ENCODE data around the gene JAG1. TPM values are rescaled to one million over a fixed set of nuclear protein-coding genes. Genes with fewer than 3 reads are reported as not detected.

Gene JAG1
- total RNA-seq, 3 donors from 2014 or later (not counting 1 experiment from before 2014, with no cell fraction given): 8.1 to 12.3 (median 8.7) TPM

GRCh38 chr20:10642856-10643559 lies 30.8 kb downstream of the JAG1 start:
- no peak overlapping the region for H3K4me3 ChIP-seq (ENCODE audit: low read length)
- DNase-seq (no peak), ATAC-seq (no peak)
- no peaks in the 10 kb centered on the region for H3K36me3 Mint-ChIP-seq
- H3K9me3 ChIP-seq (ENCODE audit: control insufficient read depth, insufficient read depth, low read length): no peaks in the 10 kb centered on the region
- no peaks in the 10 kb centered on the region for H3K27me3 ChIP-seq (ENCODE audit: control insufficient read depth, insufficient read depth, low read length)
- intact Hi-C loops (cut with micrococcal nuclease): no loop called here
- H3K4me1 ChIP-seq (ENCODE audit: control insufficient read depth, insufficient read depth, low read length): no peaks in the 10 kb centered on the region
- no peaks in the 10 kb centered on the region for H3K9me3 Mint-ChIP-seq
- no peak overlapping the region for H3K4me3 Mint-ChIP-seq
- no peak overlapping the region for H3K27ac ChIP-seq (ENCODE audit: low read length)
- TF ChIP-seq CTCF (IDR thresholded peaks at IDR 0.05): no peak
- H3K27me3 Mint-ChIP-seq (ENCODE audit: low read depth in 2 of 2): peaks cover 0 to 2% of the 10 kb centered on the region in 2 donors
- H3K36me3 ChIP-seq (ENCODE audit: control insufficient read depth, insufficient read depth, low read length): no peaks in the 10 kb centered on the region
- no peak overlapping the region for H3K27ac Mint-ChIP-seq
- WGBS (ENCODE audit: insufficient coverage): 73% methylated on average over 4 of the region's 4 CpGs
- peaks cover 0 to 9% of the 10 kb centered on the region in 2 donors for H3K4me1 Mint-ChIP-seq

- Histone ChIP-seq H3K4me1 (ENCODE audit: control insufficient read depth, insufficient read depth, low read length) (no peaks in the 10 kb centered on the region), H3K9me3 (ENCODE audit: control insufficient read depth, insufficient read depth, low read length) (no peaks in the 10 kb centered on the region), H3K27ac (ENCODE audit: low read length) (no peak overlapping the region), H3K4me3 (ENCODE audit: low read length) (no peak overlapping the region), H3K27me3 (ENCODE audit: control insufficient read depth, insufficient read depth, low read length) (no peaks in the 10 kb centered on the region), H3K36me3 (ENCODE audit: control insufficient read depth, insufficient read depth, low read length) (no peaks in the 10 kb centered on the region)
- H3K27me3 Mint-ChIP-seq (ENCODE audit: low read depth in 2 of 2): peaks cover 0 to 2% of the 10 kb centered on the region in 2 donors
- DNase-seq: no peak
- no peaks in the 10 kb centered on the region for H3K9me3 Mint-ChIP-seq
- H3K36me3 Mint-ChIP-seq: no peaks in the 10 kb centered on the region
- H3K4me1 Mint-ChIP-seq: peaks cover 0 to 9% of the 10 kb centered on the region in 2 donors
- ATAC-seq: no peak
- WGBS (ENCODE audit: insufficient coverage): 98% methylated on average over 7 of the region's 7 CpGs
- H3K27ac Mint-ChIP-seq: no peak overlapping the region
- H3K4me3 Mint-ChIP-seq: no peak overlapping the region
- intact Hi-C loops (cut with micrococcal nuclease): no loop called here
- TF ChIP-seq CTCF (IDR thresholded peaks at IDR 0.05): no peak
Measured at GRCh38 chr20:10641893-10642292, 31.9 kb downstream of the JAG1 start.

- Mint-ChIP-seq H3K27me3 (ENCODE audit: low read depth in 2 of 2) (peaks cover 0 to 2% of the 10 kb centered on the region in 2 donors), H3K4me1 (peaks cover 0 to 9% of the 10 kb centered on the region in 2 donors), H3K36me3 (no peaks in the 10 kb centered on the region), H3K27ac (no peak overlapping the region), H3K9me3 (no peaks in the 10 kb centered on the region), H3K4me3 (no peak overlapping the region)
- ATAC-seq (no peak), DNase-seq (no peak)
- no peaks in the 10 kb centered on the region for H3K36me3 ChIP-seq (ENCODE audit: control insufficient read depth, insufficient read depth, low read length)
- H3K4me1 ChIP-seq (ENCODE audit: control insufficient read depth, insufficient read depth, low read length): no peaks in the 10 kb centered on the region
- H3K9me3 ChIP-seq (ENCODE audit: control insufficient read depth, insufficient read depth, low read length): no peaks in the 10 kb centered on the region
- intact Hi-C loops (cut with micrococcal nuclease): no loop called here
- no peak for TF ChIP-seq CTCF (IDR thresholded peaks at IDR 0.05)
- H3K27ac ChIP-seq (ENCODE audit: low read length): no peak overlapping the region
- 97% methylated on average over 12 of the region's 12 CpGs for WGBS (ENCODE audit: insufficient coverage)
- H3K4me3 ChIP-seq (ENCODE audit: low read length): no peak overlapping the region
- no peaks in the 10 kb centered on the region for H3K27me3 ChIP-seq (ENCODE audit: control insufficient read depth, insufficient read depth, low read length)
Measured at GRCh38 chr20:10641467-10641866, 32.3 kb downstream of the JAG1 start.

- ATAC-seq: no peak
- no peaks in the 10 kb centered on the region for H3K9me3 Mint-ChIP-seq
- no peak for DNase-seq
- TF ChIP-seq CTCF (IDR thresholded peaks at IDR 0.05): no peak
- no peak overlapping the region for H3K27ac Mint-ChIP-seq
- no peaks in the 10 kb centered on the region for H3K4me1 ChIP-seq (ENCODE audit: control insufficient read depth, insufficient read depth, low read length)
- no peaks in the 10 kb centered on the region for H3K9me3 ChIP-seq (ENCODE audit: control insufficient read depth, insufficient read depth, low read length)
- no peaks in the 10 kb centered on the region for H3K27me3 ChIP-seq (ENCODE audit: control insufficient read depth, insufficient read depth, low read length)
- H3K4me1 Mint-ChIP-seq: peaks cover 0 to 9% of the 10 kb centered on the region in 2 donors
- H3K27me3 Mint-ChIP-seq (ENCODE audit: low read depth in 2 of 2): peaks cover 0 to 2% of the 10 kb centered on the region in 2 donors
- H3K36me3 Mint-ChIP-seq: no peaks in the 10 kb centered on the region
- no peaks in the 10 kb centered on the region for H3K36me3 ChIP-seq (ENCODE audit: control insufficient read depth, insufficient read depth, low read length)
- H3K27ac ChIP-seq (ENCODE audit: low read length): no peak overlapping the region
- no peak overlapping the region for H3K4me3 ChIP-seq (ENCODE audit: low read length)
- no peak overlapping the region for H3K4me3 Mint-ChIP-seq
- WGBS (ENCODE audit: insufficient coverage): 94% methylated on average over 9 of the region's 12 CpGs
- intact Hi-C loops (cut with micrococcal nuclease): no loop called here
Measured at GRCh38 chr20:10640897-10641296, 32.9 kb downstream of the JAG1 start.
